PC-9 (cell line): ENCODE data around the gene GZMM. TPM values are rescaled to one million over a fixed set of nuclear protein-coding genes. Genes with fewer than 3 reads are reported as not detected.

ENCODE experiments used
- BruUV-seq: library from RNA; stranded (reverse); fragments of 400-500 nt; replicated peaks from 2 replicates; lab custom pipeline; 2021; lab: Mats Ljungman, UMichigan
- CTCF ChIA-PET: fragments of 300-600 bp; sonication (Branson Sonifier 250); formaldehyde crosslinking; loops from one replicate; lab custom pipeline; 2022; ENCODE audit warnings: antibody characterized with exemption; lab: Charles Lee
- POLR2A ChIA-PET: fragments of 300-600 bp; sonication (Branson Sonifier 250); formaldehyde crosslinking; loops from one replicate; lab custom pipeline; 2022; ENCODE audit warnings: antibody characterized with exemption; ENCODE audit not compliant: unreplicated experiment; lab: Charles Lee
- DNase-seq, 2 experiments: peaks; one replicate each; pipeline versions ENCODE4 v3.0.0 to v3.0.0-alpha.2; 2015 to 2022; ENCODE audit warnings: mixed read lengths in 1 of 2
- H2AFZ ChIP-seq: fragments of 200-600 bp; sonication (generic); 2 replicates; pipeline ENCODE4 v1.8.1; 2017; ENCODE audit warnings: antibody characterized with exemption
- H3F3A ChIP-seq: fragments of 200-600 bp; sonication (generic); 2 replicates; pipeline ENCODE4 v1.8.1; 2017; ENCODE audit warnings: antibody characterized with exemption, mild to moderate bottlenecking, low read depth; ENCODE audit not compliant: insufficient read depth
- H3K27ac ChIP-seq: fragments of 200-600 bp; sonication (generic); 2 replicates; pipeline ENCODE4 v1.6.1; 2016; ENCODE audit warnings: mixed run types
- H3K27me3 ChIP-seq: fragments of 200-600 bp; sonication (generic); 2 replicates; pipeline ENCODE4 v1.6.1; 2016; ENCODE audit warnings: low read depth, mixed run types; ENCODE audit not compliant: insufficient read depth
- H3K36me3 ChIP-seq: fragments of 200-600 bp; sonication (generic); 2 replicates; pipeline ENCODE4 v1.6.1; 2016; ENCODE audit warnings: low read depth, mixed run types
- H3K4me1 ChIP-seq: fragments of 200-600 bp; sonication (generic); replicated peaks from 2 replicates; pipeline ENCODE4 v1.6.1; 2016; ENCODE audit warnings: mixed run types; ENCODE audit not compliant: insufficient read depth
- H3K4me2 ChIP-seq: fragments of 200-600 bp; sonication (generic); 2 replicates; pipeline ENCODE4 v1.6.1; 2017; ENCODE audit warnings: mixed run types
- H3K4me3 ChIP-seq: fragments of 200-600 bp; sonication (generic); 2 replicates; pipeline ENCODE4 v1.6.1; 2016; ENCODE audit warnings: mixed run types
- H3K79me2 ChIP-seq: fragments of 200-600 bp; sonication (generic); 2 replicates; pipeline ENCODE4 v1.6.1; 2017; ENCODE audit warnings: low read depth, mixed run types
- H3K9me2 ChIP-seq: fragments of 200-600 bp; sonication (generic); 2 replicates; pipeline ENCODE4 v1.8.1; 2017; ENCODE audit warnings: mild to moderate bottlenecking; ENCODE audit not compliant: insufficient read depth
- H3K9me3 ChIP-seq: fragments of 200-600 bp; sonication (generic); 2 replicates; pipeline ENCODE4 v1.8.1; 2016; ENCODE audit warnings: low read depth; ENCODE audit not compliant: insufficient read depth
- H4K20me1 ChIP-seq: fragments of 200-600 bp; sonication (generic); 2 replicates; pipeline ENCODE4 v1.8.1; 2017; ENCODE audit not compliant: insufficient read depth
- EZH2 ChIP-seq: fragments of 200-600 bp; sonication (generic); IDR thresholded peaks from 2 replicates; pipeline ENCODE4 v1.8.0; 2017; ENCODE audit warnings: antibody characterized with exemption, low read depth
- intact Hi-C: fragments of 100-400 bp; cut with micrococcal nuclease; formaldehyde crosslinking; loops from one replicate; pipeline ENCODE4 v1.10.0; 2022; ENCODE audit not compliant: unreplicated experiment
- total RNA-seq: library from RNA; stranded (reverse); gene quantifications from 2 replicates; pipeline ENCODE4 v1.2.3, GENCODE V29; 2021
- TF ChIP-seq, protein P1 (sequence below): fragments of 200-600 bp; sonication (generic); conservative IDR thresholded peaks from 2 replicates; pipeline ENCODE4 v1.6.1; 2017; ENCODE audit warnings: mixed run types, antibody characterized with exemption, mild to moderate bottlenecking, moderate library complexity

GZMM gene
- total RNA-seq, 1 experiment from 2014 or later: 0.39 TPM

GRCh38 chr19:581399-582111 lies 37.7 kb downstream of the GZMM start:
- Histone ChIP-seq H3K27ac (no peak overlapping the region), H3K4me2 (no peak overlapping the region), H3F3A (peaks cover 37% of the 10 kb centered on the region; the same call in 1 of the 2 replicates), H3K36me3 (no peaks in the 10 kb centered on the region; the same call in 1 of the 2 replicates), H3K79me2 (peaks cover 39% of the 10 kb centered on the region), H3K4me1 (peaks cover 10% of the 10 kb centered on the region), H4K20me1 (peaks cover 73% of the 10 kb centered on the region), H3K27me3 (no peaks in the 10 kb centered on the region), H3K9me3 (no peaks in the 10 kb centered on the region), H2AFZ (no peak overlapping the region), H3K9me2 (no peaks in the 10 kb centered on the region), H3K4me3 (no peak overlapping the region)
- CTCF ChIA-PET: no interaction called here
- intact Hi-C loops: no loop called here
- no TSS peak for BruUV-seq
- TF ChIP-seq EZH2: no peak
- TF ChIP-seq, protein P1, sequence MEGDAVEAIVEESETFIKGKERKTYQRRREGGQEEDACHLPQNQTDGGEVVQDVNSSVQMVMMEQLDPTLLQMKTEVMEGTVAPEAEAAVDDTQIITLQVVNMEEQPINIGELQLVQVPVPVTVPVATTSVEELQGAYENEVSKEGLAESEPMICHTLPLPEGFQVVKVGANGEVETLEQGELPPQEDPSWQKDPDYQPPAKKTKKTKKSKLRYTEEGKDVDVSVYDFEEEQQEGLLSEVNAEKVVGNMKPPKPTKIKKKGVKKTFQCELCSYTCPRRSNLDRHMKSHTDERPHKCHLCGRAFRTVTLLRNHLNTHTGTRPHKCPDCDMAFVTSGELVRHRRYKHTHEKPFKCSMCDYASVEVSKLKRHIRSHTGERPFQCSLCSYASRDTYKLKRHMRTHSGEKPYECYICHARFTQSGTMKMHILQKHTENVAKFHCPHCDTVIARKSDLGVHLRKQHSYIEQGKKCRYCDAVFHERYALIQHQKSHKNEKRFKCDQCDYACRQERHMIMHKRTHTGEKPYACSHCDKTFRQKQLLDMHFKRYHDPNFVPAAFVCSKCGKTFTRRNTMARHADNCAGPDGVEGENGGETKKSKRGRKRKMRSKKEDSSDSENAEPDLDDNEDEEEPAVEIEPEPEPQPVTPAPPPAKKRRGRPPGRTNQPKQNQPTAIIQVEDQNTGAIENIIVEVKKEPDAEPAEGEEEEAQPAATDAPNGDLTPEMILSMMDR: no peak
- POLR2A ChIA-PET: no interaction called here
- DNase-seq: no peak

DNA sequence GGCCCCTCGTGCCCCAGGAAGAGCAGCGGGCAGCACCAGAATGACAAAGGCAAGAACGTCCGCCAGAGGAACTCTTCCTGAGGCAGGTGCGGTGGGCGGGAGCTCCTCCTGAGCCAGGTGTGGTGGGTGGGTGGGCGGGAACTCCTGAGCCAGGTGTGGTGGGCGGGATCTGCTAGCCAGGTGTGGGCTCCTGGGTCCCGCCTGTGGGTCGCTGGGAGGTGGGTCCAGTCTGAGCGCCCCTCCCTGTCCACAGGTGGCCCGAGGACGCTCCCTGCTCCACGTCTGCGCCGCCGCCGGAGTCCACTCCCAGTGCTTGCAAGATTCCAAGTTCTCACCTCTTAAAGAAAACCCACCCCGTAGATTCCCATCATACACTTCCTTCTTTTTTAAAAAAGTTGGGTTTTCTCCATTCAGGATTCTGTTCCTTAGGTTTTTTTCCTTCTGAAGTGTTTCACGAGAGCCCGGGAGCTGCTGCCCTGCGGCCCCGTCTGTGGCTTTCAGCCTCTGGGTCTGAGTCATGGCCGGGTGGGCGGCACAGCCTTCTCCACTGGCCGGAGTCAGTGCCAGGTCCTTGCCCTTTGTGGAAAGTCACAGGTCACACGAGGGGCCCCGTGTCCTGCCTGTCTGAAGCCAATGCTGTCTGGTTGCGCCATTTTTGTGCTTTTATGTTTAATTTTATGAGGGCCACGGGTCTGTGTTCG lies 38.8 kb downstream of the GZMM start:
- POLR2A ChIA-PET: interaction anchor here (0.7 kb wide), 1 partner anchor 23 kb away, joined by 4 read pairs; no protein-coding TSS in a partner anchor
- Histone ChIP-seq H3K36me3 (no peaks in the 10 kb centered on the region; the same call in 1 of the 2 replicates), H2AFZ (no peak overlapping the region), H3K4me1 (no peaks in the 10 kb centered on the region), H4K20me1 (peaks cover 62% of the 10 kb centered on the region), H3K79me2 (peaks cover 28% of the 10 kb centered on the region), H3K4me3 (no peak overlapping the region), H3K4me2 (no peak overlapping the region), H3K9me3 (no peaks in the 10 kb centered on the region), H3K27ac (no peak overlapping the region), H3F3A (peaks cover 38% of the 10 kb centered on the region; the same call in 1 of the 2 replicates), H3K27me3 (no peaks in the 10 kb centered on the region), H3K9me2 (no peaks in the 10 kb centered on the region)
- DNase-seq: no peak
- TF ChIP-seq EZH2: no peak
- BruUV-seq: no TSS peak
- CTCF ChIA-PET: interaction anchor here (0.5 kb wide), 1 partner anchor 371 kb away, joined by 4 read pairs; no protein-coding TSS in a partner anchor
- intact Hi-C loops: no loop called here

GRCh38 chr19:583198-583967 lies 39.5 kb downstream of the GZMM start:
- peaks cover 1% of the 10 kb centered on the region; the same call in 1 of the 2 replicates for H3K27me3 ChIP-seq
- no peaks in the 10 kb centered on the region; the same call in 1 of the 2 replicates for H3K36me3 ChIP-seq
- H3K4me1 ChIP-seq: peaks cover 6% of the 10 kb centered on the region; the same call in 1 of the 2 replicates
- H4K20me1 ChIP-seq: peaks cover 55% of the 10 kb centered on the region
- BruUV-seq: TSS peak; percentile 96
- H3K79me2 ChIP-seq: peaks cover 20% of the 10 kb centered on the region
- H3K4me2 ChIP-seq: no peak overlapping the region
- no peaks in the 10 kb centered on the region for H3K9me2 ChIP-seq
- DNase-seq: no peak
- no peak overlapping the region for H3K27ac ChIP-seq
- ChIA-PET CTCF (no interaction called here), POLR2A (no interaction called here)
- H2AFZ ChIP-seq: no peak overlapping the region
- TF ChIP-seq, protein P1: no peak
- no peak for TF ChIP-seq EZH2
- intact Hi-C loops: no loop called here
- peaks cover 41% of the 10 kb centered on the region; the same call in 1 of the 2 replicates for H3F3A ChIP-seq
- no peak overlapping the region for H3K4me3 ChIP-seq
- H3K9me3 ChIP-seq: no peaks in the 10 kb centered on the region
